Panc1 (cell line): ENCODE results near the gene B4GALNT4. TPM values are rescaled to one million over a fixed set of nuclear protein-coding genes. Genes with fewer than 3 reads are reported as not detected.
A peak's percentile ranks its signal among the peaks of the same experiment; 100 is the strongest.

Experiments used
- ATAC-seq: fragments of 200-7000 bp; cut with Tn5 transposase; 2 replicates; pipeline ENCODE4 v1.9.1; 2020; ENCODE audit warnings: mild to moderate bottlenecking, moderate library complexity
- BruUV-seq: library from RNA; stranded (reverse); fragments of 400-500 nt; replicated peaks from 2 replicates; lab custom pipeline; 2021; lab: Mats Ljungman, UMichigan
- CTCF ChIA-PET: fragments of 300-600 bp; sonication (Branson Sonifier 250); formaldehyde crosslinking; loops from one replicate; lab custom pipeline; 2022; ENCODE audit warnings: antibody characterized with exemption; lab: Charles Lee
- POLR2A ChIA-PET: fragments of 300-600 bp; sonication (Branson Sonifier 250); formaldehyde crosslinking; loops from one replicate; lab custom pipeline; 2022; ENCODE audit warnings: antibody characterized with exemption; lab: Charles Lee
- DNase-seq: peaks from one replicate; pipeline ENCODE4 v3.0.0-alpha.2; 2010; ENCODE audit warnings: low read depth, low spot score
- H3K27ac ChIP-seq: 2 replicates; pipeline ENCODE4 v1.5.1; 2011; ENCODE audit warnings: mild to moderate bottlenecking, low read length, inconsistent platforms
- H3K27me3 ChIP-seq: fragments of 200-500 bp; sonication (Bioruptor generic); 2 replicates; pipeline ENCODE4 v1.6.0; 2014; ENCODE audit warnings: low read length, inconsistent platforms; ENCODE audit not compliant: control insufficient read depth, insufficient read depth
- H3K36me3 ChIP-seq: fragments of 200-500 bp; sonication (Bioruptor generic); 2 replicates; pipeline ENCODE4 v1.5.1; 2014; ENCODE audit warnings: inconsistent platforms, mild to moderate bottlenecking, low read length, moderate library complexity; ENCODE audit not compliant: control insufficient read depth, insufficient read depth
- H3K4me1 ChIP-seq: 2 replicates; pipeline ENCODE4 v1.5.1; 2011; ENCODE audit warnings: inconsistent platforms, mild to moderate bottlenecking, low read length, moderate library complexity; ENCODE audit not compliant: control insufficient read depth, insufficient read depth
- H3K4me3 ChIP-seq, 2 experiments: 2 replicates each; pipeline ENCODE4 v1.5.1; 2011 to 2012; ENCODE audit warnings: low read depth in 2 of 2, low read length in 2 of 2, mild to moderate bottlenecking in 2 of 2, inconsistent platforms in 1 of 2, moderate library complexity in 1 of 2
- H3K9me3 ChIP-seq: fragments of 200-500 bp; sonication (Bioruptor generic); 2 replicates; pipeline ENCODE4 v1.5.1; 2014; ENCODE audit warnings: low read depth, mild to moderate bottlenecking, inconsistent platforms, low read length, moderate library complexity; ENCODE audit not compliant: control insufficient read depth, insufficient read depth
- CTCF ChIP-seq: fragments of 450-650 bp; IDR thresholded peaks from 2 replicates; pipeline ENCODE4 v1.5.1; 2017; ENCODE audit warnings: mild to moderate bottlenecking
- POLR2AphosphoS5 ChIP-seq: IDR thresholded peaks from 2 replicates; pipeline ENCODE4 v1.6.1; 2012; ENCODE audit warnings: mild to moderate bottlenecking, low read depth, low read length, moderate library complexity
- REST ChIP-seq, 2 experiments: IDR thresholded peaks; 2 replicates each; pipeline ENCODE4 v1.6.1; 2011 to 2012; ENCODE audit warnings: low read depth in 2 of 2, control low read depth in 1 of 2, low read length in 1 of 2, mild to moderate bottlenecking in 1 of 2, moderate library complexity in 1 of 2; ENCODE audit not compliant: insufficient read depth in 1 of 2
- SIN3A ChIP-seq: IDR thresholded peaks from 2 replicates; pipeline ENCODE4 v1.6.1; 2012; ENCODE audit warnings: low read depth, mild to moderate bottlenecking, low read length, moderate library complexity, borderline replicate concordance; ENCODE audit not compliant: insufficient read depth
- TCF7L2 ChIP-seq: IDR thresholded peaks from 2 replicates; pipeline ENCODE4 v1.6.1; 2011; ENCODE audit warnings: mild to moderate bottlenecking, low read depth, low read length, inconsistent platforms
- in situ Hi-C: cut with HindIII; loops from 2 replicates; pipeline ENCODE4 v1.10.0; 2016; ENCODE audit warnings: low sequenced_read_pairs, low pct_unique_long_range_greater_than_20kb
- intact Hi-C: fragments of 100-400 bp; cut with micrococcal nuclease; formaldehyde crosslinking; loops from one replicate; pipeline ENCODE4 v1.10.0; 2022; ENCODE audit not compliant: unreplicated experiment
- total RNA-seq: library from RNA; stranded (reverse); gene quantifications from one replicate; pipeline ENCODE4 v1.2.1, GENCODE V29; 2021; ENCODE audit not compliant: unreplicated experiment

The B4GALNT4 gene
- total RNA-seq, 1 experiment from 2014 or later = 122 TPM

- CTCF ChIA-PET = interaction anchor here (1.1 kb wide), 1 partner anchor 40 kb away, joined by 3 read pairs; no protein-coding TSS in a partner anchor
- no peaks in the 10 kb centered on the region for H3K9me3 ChIP-seq
- peak overlapping the region; percentile 54 for H3K27ac ChIP-seq
- no peak overlapping the region for H3K4me3 ChIP-seq
- POLR2A ChIA-PET = interaction anchor here (0.6 kb wide), 1 partner anchor 103 kb away, joined by 4 read pairs; no protein-coding TSS in a partner anchor
- peaks cover 39% of the 10 kb centered on the region for H3K4me1 ChIP-seq
- intact Hi-C loops (loop anchor here (5.0 kb wide), 1 partner anchor 39 kb away; no protein-coding TSS in a partner anchor), in situ Hi-C loops (no loop called here)
- H3K27me3 ChIP-seq = no peaks in the 10 kb centered on the region
- DNase-seq = no peak
- BruUV-seq = no TSS peak
- TF ChIP-seq POLR2AphosphoS5 (no peak), TCF7L2 (no peak), REST (IDR thresholded peaks at IDR 0.05; ENCODE audit: insufficient read depth in 1 of 2, low read depth in 2 of 2, low read length in 1 of 2) (no peak), SIN3A (no peak), CTCF (no peak)
- no peak for ATAC-seq
- no peaks in the 10 kb centered on the region for H3K36me3 ChIP-seq
These were observed 39.1 kb downstream of the B4GALNT4 start for GRCh38 chr11:408154-409007.

- Histone ChIP-seq H3K4me3 (no peak overlapping the region), H3K9me3 (no peaks in the 10 kb centered on the region), H3K4me1 (peaks cover 40% of the 10 kb centered on the region), H3K27ac (peak overlapping the region; percentile 79), H3K36me3 (no peaks in the 10 kb centered on the region), H3K27me3 (no peaks in the 10 kb centered on the region)
- intact Hi-C loops (loop anchor here (5.0 kb wide), 1 partner anchor 38 kb away; no protein-coding TSS in a partner anchor), in situ Hi-C loops (no loop called here)
- DNase-seq (no peak), ATAC-seq (no peak)
- BruUV-seq = no TSS peak
- POLR2A ChIA-PET = no interaction called here
- TF ChIP-seq SIN3A = no peak
- TF ChIP-seq CTCF = no peak
- TF ChIP-seq POLR2AphosphoS5 = no peak
- no peak for TF ChIP-seq TCF7L2
- no peak for TF ChIP-seq REST (IDR thresholded peaks at IDR 0.05; ENCODE audit: insufficient read depth in 1 of 2, low read depth in 2 of 2, low read length in 1 of 2)
- CTCF ChIA-PET = interaction anchor here (1.1 kb wide), 1 partner anchor 39 kb away, joined by 3 read pairs; no protein-coding TSS in a partner anchor
These were observed 39.8 kb downstream of the B4GALNT4 start for GRCh38 chr11:409008-409599.
